GM23248 (cell line): ENCODE measurements around the gene CNTRL.

Experiments used
- EZH2 ChIP-seq: fragments of 200-600 bp; sonication (generic); IDR thresholded peaks from 2 replicates; pipeline ENCODE4 v1.6.1; 2018; ENCODE audit warnings: antibody characterized with exemption, mild to moderate bottlenecking; ENCODE audit not compliant: insufficient read depth, poor library complexity, severe bottlenecking
- EZH2phosphoT487 ChIP-seq: fragments of 200-600 bp; sonication (generic); IDR thresholded peaks from 2 replicates; pipeline ENCODE4 v1.6.1; 2018; ENCODE audit warnings: antibody characterized with exemption, moderate library complexity, mild to moderate bottlenecking, low read depth; ENCODE audit not compliant: insufficient read depth

DNA sequence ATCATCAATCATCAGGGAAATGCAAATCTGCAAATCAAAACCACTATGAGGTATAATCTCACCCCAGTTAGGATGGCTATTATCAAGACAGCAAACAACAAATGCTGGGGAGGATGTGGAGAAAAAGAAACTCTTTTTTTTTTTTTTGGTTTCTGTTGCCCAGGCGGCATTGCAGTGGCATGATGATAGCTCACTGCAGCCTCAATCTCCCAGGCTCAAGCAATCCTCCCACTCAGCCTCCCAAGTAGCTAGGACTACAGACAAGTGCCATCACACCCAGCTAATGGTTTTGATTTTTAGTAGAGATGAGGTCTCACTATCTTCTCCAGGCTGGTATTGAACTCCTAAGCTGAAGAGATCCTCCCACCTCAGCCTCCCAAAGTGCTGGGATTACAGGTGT, 5.4 kb upstream of the CNTRL start:
- TF ChIP-seq EZH2: no peak
- TF ChIP-seq EZH2phosphoT487: no peak
